Ovary (tissue), 9 donors: ENCODE data around the gene GRIN1. TPM values are rescaled to one million over a fixed set of nuclear protein-coding genes. Genes with fewer than 3 reads are reported as not detected.

Experiments
- DNase-seq, 5 donors: peaks; one replicate each; pipeline ENCODE4 v3.0.0-alpha.2; 2019 to 2020
- H3K27ac ChIP-seq, 2 donors: fragments of 200-600 bp; one replicate each; pipeline versions ENCODE4 v1.5.1 to v1.8.0; 2019 to 2022
- H3K27me3 ChIP-seq: fragments of 200-600 bp; one replicate; pipeline ENCODE4 v1.8.0; 2022
- H3K36me3 ChIP-seq: fragments of 200-600 bp; sonication (generic); one replicate; pipeline ENCODE4 v1.5.1; 2019
- H3K4me1 ChIP-seq: one replicate; pipeline ENCODE4 v1.8.1; 2013; ENCODE audit warnings: mild to moderate bottlenecking, moderate library complexity; ENCODE audit not compliant: insufficient read depth
- H3K4me3 ChIP-seq: fragments of 200-600 bp; sonication (generic); one replicate; pipeline ENCODE4 v1.5.1; 2017
- H3K9me3 ChIP-seq, 2 donors: fragments of 200-600 bp in 1 of 2; sonication (generic) in 1 of 2; one replicate each; pipeline versions ENCODE4 v1.5.1 to v1.8.1; 2013 to 2019; ENCODE audit warnings: mild to moderate bottlenecking in 1 of 2, moderate library complexity in 1 of 2
- CTCF ChIP-seq, 3 donors: fragments of 450-650 bp in 2 of 3; fragments of 200-600 bp in 1 of 3; IDR thresholded peaks; one replicate each; pipeline versions ENCODE4 v1.5.1 to v1.8.0; 2016 to 2022; ENCODE audit warnings: antibody characterized with exemption in 3 of 3, mild to moderate bottlenecking in 1 of 3
- EP300 ChIP-seq: sonication (generic); formaldehyde crosslinking; IDR thresholded peaks from one replicate; pipeline ENCODE4 v1.6.1; 2017; ENCODE audit warnings: antibody characterized with exemption
- POLR2A ChIP-seq: fragments of 450-650 bp; IDR thresholded peaks from one replicate; pipeline ENCODE4 v1.6.1; 2017; ENCODE audit warnings: antibody characterized with exemption, mild to moderate bottlenecking, moderate library complexity
- WGBS, 3 donors: extraction: QIAGEN DNeasy Blood & Tissue Kit in 1 of 3; methylation state at CpG; one replicate each; pipeline versions ENCODE4 v1.1.5 to v1.1.7; 2013 to 2017; 5-methylcytosine and 5-hydroxymethylcytosine counted together
- intact Hi-C, 4 donors: fragments of 100-400 bp; cut with DNase I; formaldehyde crosslinking; loops; one replicate each; pipeline versions ENCODE4 v1.11.0 to v1.15.1; 2022 to 2023
- polyA plus RNA-seq, 2 donors: library from polyadenylated mRNA; stranded (reverse); fragments of 200-250 nt in 1 of 2; fragments of 350-450 nt in 1 of 2; fragmentation: Illumina TruSeq in 1 of 2; extraction: RNeasy Lipid Tissue Mini Kit (QIAGEN cat#74804) in 1 of 2; gene quantifications; one replicate each; pipeline ENCODE4 v1.2.3, GENCODE V29; 2013 to 2014
- total RNA-seq, 7 donors: library from RNA; depleted of rRNA in 2 of 7; stranded (reverse); fragments of >200 nt in 2 of 7; fragmentation: NEBNext Ultra II Directional in 3 of 7; extraction: Animal tissue kit (Norgen Biotek cat#: 25700) in 3 of 7; gene quantifications; one replicate each; pipeline versions ENCODE4 v1.1.0 to v1.2.4, GENCODE V29; 2016 to 2023
- donor health status: DM: no; HTN: no; CAD: no; lungs with moderate emphysema.
- donor health status: DM: no; HTN: no; CAD: no.
- donor health status: Bipolar disorder and iron deficiency.
- donor health status: DM: yes; HTN: yes; CAD: no.
- donor health status: DM: no; HTN: no; CAD: no.
- donor health status: DM: yes; HTN: yes; CAD: no.

Gene GRIN1
- total and polyA plus RNA-seq, 9 donors = 0.15 TPM; not detected in 8

GRCh38 chr9:137178201-137178938 lies 39.4 kb downstream of the GRIN1 start:
- no peaks in the 10 kb centered on the region for H3K36me3 ChIP-seq
- no peaks in the 10 kb centered on the region for H3K4me1 ChIP-seq
- intact Hi-C loops = no loop called here
- no peak for TF ChIP-seq CTCF (IDR thresholded peaks at IDR 0.05)
- no peak for TF ChIP-seq EP300
- no peak for TF ChIP-seq POLR2A
- H3K9me3 ChIP-seq = no peaks in the 10 kb centered on the region
- WGBS, 3 donors = 84 to 87% (median 84%) methylated on average over 22 to 23 of the region's 23 CpGs
- no peak overlapping the region for H3K4me3 ChIP-seq
- H3K27me3 ChIP-seq = no peaks in the 10 kb centered on the region
- DNase-seq = no peak
- H3K27ac ChIP-seq = no peak overlapping the region

- no peaks in the 10 kb centered on the region for H3K36me3 ChIP-seq
- 83 to 86% (median 85%) methylated on average over 18 to 19 of the region's 19 CpGs for WGBS, 3 donors
These were observed 40.1 kb downstream of the GRIN1 start for GRCh38 chr9:137178939-137179630.

GRCh38 chr9:137179761-137180160 lies 40.8 kb downstream of the GRIN1 start:
- Histone ChIP-seq H3K27ac (no peak overlapping the region), H3K9me3 (no peaks in the 10 kb centered on the region), H3K4me1 (no peaks in the 10 kb centered on the region), H3K4me3 (no peak overlapping the region), H3K27me3 (no peaks in the 10 kb centered on the region), H3K36me3 (no peaks in the 10 kb centered on the region)
- 86 to 96% (median 94%) methylated on average over 17 of the region's 17 CpGs for whole genome bisulfite sequencing, 3 donors
- intact Hi-C loops = no loop called here
- no peak for DNase-seq
- no peak for TF ChIP-seq CTCF (IDR thresholded peaks at IDR 0.05)
- no peak for TF ChIP-seq POLR2A
- TF ChIP-seq EP300 = no peak

More at GRCh38 chr9:137178939-137179630, 40.1 kb downstream of the GRIN1 start:
- H3K9me3 ChIP-seq = no peaks in the 10 kb centered on the region
- H3K4me1 ChIP-seq = no peaks in the 10 kb centered on the region
- H3K27ac ChIP-seq = no peak overlapping the region
- intact Hi-C loops = no loop called here
- no peak for DNase-seq
- no peak overlapping the region for H3K4me3 ChIP-seq
- TF ChIP-seq EP300 = no peak
- TF ChIP-seq POLR2A = no peak
- TF ChIP-seq CTCF (IDR thresholded peaks at IDR 0.05) = no peak
- H3K27me3 ChIP-seq = no peaks in the 10 kb centered on the region

GRCh38 chr9:137180491-137180890 lies 41.5 kb downstream of the GRIN1 start:
- Histone ChIP-seq H3K4me1 (no peaks in the 10 kb centered on the region), H3K27me3 (no peaks in the 10 kb centered on the region), H3K27ac (no peak overlapping the region), H3K9me3 (no peaks in the 10 kb centered on the region), H3K36me3 (no peaks in the 10 kb centered on the region), H3K4me3 (no peak overlapping the region)
- intact Hi-C loops = no loop called here
- TF ChIP-seq EP300 (no peak), POLR2A (no peak), CTCF (IDR thresholded peaks at IDR 0.05) (no peak)
- WGBS, 3 donors = 89 to 91% (median 90%) methylated on average over 19 to 20 of the region's 20 CpGs
- no peak for DNase-seq
